ENCODE measurements around the gene IQSEC3.
"Not testable (repeated sequence)": the region's sequence is repeated elsewhere in the genome, so short reads cannot be mapped to it uniquely, and the experiment has no call there.

Gene IQSEC3

DNA sequence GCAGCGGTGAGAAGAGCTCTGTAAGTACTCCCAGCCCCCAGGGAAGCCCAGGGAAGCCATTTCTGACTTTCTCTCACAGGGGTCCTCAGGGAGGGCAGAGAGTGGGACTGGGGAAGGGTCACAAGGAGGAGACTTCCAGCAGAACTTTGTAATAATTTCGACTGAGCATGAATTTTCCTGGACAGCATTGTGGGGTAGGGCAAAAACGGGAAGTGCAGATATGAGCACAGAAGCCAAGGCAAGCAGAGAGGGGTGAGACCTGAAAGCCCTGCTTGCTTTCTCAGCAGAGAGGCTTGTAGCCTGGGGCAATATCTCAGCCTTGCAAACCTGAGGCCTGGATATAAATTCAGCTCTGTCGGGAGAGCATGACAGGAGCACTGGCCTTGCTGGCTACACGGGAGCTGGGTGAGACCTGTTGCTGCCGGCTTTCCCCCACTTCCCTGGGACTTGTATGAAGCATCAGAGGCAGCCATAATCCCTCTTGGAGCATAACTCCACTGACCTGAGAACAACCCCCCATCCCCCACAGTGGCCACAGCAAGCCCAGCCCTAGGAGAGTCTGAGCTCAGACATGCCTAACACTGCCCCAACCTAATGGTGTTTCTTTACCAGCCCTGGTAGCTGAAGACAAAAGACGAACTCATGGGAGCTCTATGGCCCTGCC, 9.8 kb upstream of the IQSEC3 start:
- DNase-seq (ENCODE audit: low read depth) = no peak
- H3K4me3 ChIP-seq (ENCODE audit: low read depth, low read length) = no peak overlapping the region
- no peak for TF ChIP-seq CTCF (IDR thresholded peaks at IDR 0.05; ENCODE audit: insufficient read depth, low read depth, low read length, missing control alignments)

- TF ChIP-seq CTCF (IDR thresholded peaks at IDR 0.05; ENCODE audit: insufficient read depth, low read depth, low read length, missing control alignments) = no peak
- no peak overlapping the region for H3K4me3 ChIP-seq (ENCODE audit: low read depth, low read length)
- DNase-seq (ENCODE audit: low read depth) = no peak
These were observed 9.0 kb upstream of the IQSEC3 start for GRCh38 chr12:57539-57938.

DNA sequence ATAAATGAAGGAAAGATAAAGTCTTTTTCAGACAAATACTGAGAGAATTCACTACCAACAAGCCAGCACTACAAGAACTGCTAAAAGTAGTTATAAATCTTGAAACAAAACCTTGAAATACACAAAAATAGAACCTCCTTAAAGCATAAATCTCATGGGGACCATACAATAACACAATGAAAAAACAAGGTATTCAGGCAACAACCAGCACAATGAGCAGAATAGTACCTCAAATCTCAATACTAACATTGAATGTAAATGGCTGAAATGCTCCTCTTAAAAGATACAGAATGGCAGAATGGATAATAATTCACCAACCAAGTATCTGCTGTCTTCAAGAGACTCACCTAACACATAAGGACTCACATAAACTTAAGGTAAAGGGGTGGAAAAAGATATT, 7.7 kb upstream of the IQSEC3 start:
- TF ChIP-seq CTCF (IDR thresholded peaks at IDR 0.05; ENCODE audit: insufficient read depth, low read depth, low read length, missing control alignments) = no peak
- H3K4me3 ChIP-seq (ENCODE audit: low read depth, low read length) = no peak overlapping the region
- no peak for DNase-seq (ENCODE audit: low read depth)

- not testable (repeated sequence) for DNase-seq (ENCODE audit: low read depth); H3K4me3 ChIP-seq (ENCODE audit: low read depth, low read length)
These were observed 4.7 kb upstream of the IQSEC3 start for GRCh38 chr12:61845-62244.

DNA sequence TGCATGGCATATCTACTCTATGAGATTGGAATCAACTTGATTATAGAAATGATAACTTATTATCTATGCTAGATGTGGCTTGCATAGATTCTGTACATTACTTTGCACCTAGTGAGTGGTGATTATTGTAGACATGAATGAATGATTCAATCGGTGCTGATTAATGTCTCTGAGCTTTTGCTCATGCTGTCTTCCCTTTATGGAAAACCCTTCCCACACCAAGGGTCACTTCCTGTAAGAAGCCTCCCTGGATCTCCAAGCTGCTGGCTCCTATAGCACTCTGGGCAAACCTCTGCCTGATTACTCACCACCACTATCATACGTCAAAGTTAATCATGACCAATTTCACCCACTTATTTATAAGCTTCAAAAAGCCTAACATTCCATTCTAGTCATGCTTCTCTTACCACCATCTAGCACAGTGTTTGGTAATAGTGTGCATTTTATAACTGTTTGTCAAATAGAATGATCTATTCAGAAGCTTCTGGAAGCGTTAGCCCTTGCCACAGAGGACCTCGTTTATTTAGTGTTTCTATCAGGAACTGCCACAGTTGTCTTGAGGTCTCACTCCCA, 990 bp upstream of the IQSEC3 start:
- H3K4me3 ChIP-seq (ENCODE audit: low read depth, low read length); DNase-seq (ENCODE audit: low read depth): not testable (repeated sequence)

GRCh38 chr12:66782-67504, 376 bp downstream of the IQSEC3 start:
- DNase-seq (ENCODE audit: low read depth); H3K4me3 ChIP-seq (ENCODE audit: low read depth, low read length): not testable (repeated sequence)

GRCh38 chr12:69677-70076, 3.1 kb downstream of the IQSEC3 start:
- not testable (repeated sequence) for DNase-seq (ENCODE audit: low read depth); H3K4me3 ChIP-seq (ENCODE audit: low read depth, low read length)

- DNase-seq (ENCODE audit: low read depth); H3K4me3 ChIP-seq (ENCODE audit: low read depth, low read length): not testable (repeated sequence)
These were observed 4.0 kb downstream of the IQSEC3 start for GRCh38 chr12:70541-70940.

GRCh38 chr12:72018-72417, 5.5 kb downstream of the IQSEC3 start:
- not testable (repeated sequence) for DNase-seq (ENCODE audit: low read depth); H3K4me3 ChIP-seq (ENCODE audit: low read depth, low read length)

GRCh38 chr12:74420-75190, 8.0 kb downstream of the IQSEC3 start:
- not testable (repeated sequence) for DNase-seq (ENCODE audit: low read depth); H3K4me3 ChIP-seq (ENCODE audit: low read depth, low read length)

- DNase-seq (ENCODE audit: low read depth); H3K4me3 ChIP-seq (ENCODE audit: low read depth, low read length): not testable (repeated sequence)
These were observed 9.0 kb downstream of the IQSEC3 start for GRCh38 chr12:75541-75940.

DNA sequence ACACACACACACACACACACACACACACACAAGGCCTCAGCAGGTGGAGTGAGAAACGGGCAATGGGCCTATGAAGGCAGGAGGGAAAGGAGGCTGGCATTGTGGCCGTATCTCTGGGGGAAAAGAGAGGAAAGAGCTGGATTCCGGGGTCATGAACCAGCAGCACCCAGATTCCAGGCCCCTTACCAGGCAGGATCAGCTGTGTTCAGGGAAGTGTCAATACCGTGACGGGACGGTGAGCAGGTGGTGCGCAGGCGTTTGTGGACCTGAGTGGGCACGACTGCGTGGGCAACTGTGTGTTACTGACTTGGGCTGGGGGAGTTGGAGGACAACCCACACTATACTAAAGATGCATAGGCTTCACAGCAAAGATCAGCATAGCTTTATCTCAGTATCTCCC, 9.5 kb downstream of the IQSEC3 start:
- not testable (repeated sequence) for H3K4me3 ChIP-seq (ENCODE audit: low read depth, low read length); DNase-seq (ENCODE audit: low read depth)

DNA sequence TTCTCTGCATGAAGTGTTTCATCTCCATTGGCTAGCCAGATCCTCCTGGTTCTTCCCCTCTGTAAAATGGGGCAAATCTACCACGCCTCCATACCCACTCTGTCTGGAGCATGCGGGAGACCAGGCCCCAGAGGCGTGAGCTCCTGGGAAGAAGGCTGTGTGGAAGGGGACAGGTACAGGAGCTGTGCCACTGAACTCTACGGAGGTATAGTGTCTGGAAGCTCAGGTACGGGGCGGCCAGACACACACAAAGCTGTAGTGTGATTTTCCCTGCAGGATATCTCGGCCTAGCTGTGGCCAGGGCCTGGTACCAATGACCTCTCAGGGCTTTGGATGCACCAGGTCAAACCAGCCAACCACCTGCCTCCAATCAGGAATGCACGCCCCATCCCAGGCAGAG, 10.0 kb downstream of the IQSEC3 start:
- not testable (repeated sequence) for H3K4me3 ChIP-seq (ENCODE audit: low read depth, low read length); DNase-seq (ENCODE audit: low read depth)

DNA sequence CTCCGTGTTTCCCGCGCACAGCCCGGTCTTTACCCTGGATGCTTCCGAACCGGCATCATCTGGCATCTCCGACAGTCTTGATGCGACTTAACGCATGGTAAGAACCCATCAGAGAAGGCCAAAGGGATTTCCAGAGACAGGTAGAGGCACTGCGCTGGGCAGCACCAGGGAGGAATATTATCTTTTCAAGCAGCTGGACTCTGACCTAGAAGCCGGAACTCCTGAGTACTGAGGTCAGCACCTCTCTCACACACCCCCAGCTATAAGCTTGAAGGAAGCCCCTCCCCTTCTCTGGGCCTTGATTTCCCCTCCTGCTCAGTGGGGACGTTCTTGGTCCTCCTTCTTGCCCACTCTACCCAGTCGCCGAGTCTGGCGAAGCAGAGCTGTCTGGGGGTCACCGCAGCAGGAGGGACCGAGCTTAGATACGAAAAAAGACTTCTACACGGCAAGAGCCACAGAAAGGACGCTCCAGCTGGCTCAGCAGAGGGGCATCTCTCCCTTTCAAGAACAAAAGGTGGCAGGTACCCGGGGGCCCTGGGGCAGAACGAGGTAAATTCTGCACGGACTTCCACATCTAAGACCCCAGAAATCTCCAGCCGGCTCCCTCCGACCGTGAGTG, 10.6 kb downstream of the IQSEC3 start:
- DNase-seq (ENCODE audit: low read depth); H3K4me3 ChIP-seq (ENCODE audit: low read depth, low read length): not testable (repeated sequence)

All from GM12865 (cell line).